ENCODE measurements around the gene GNG7.
"Not testable (repeated sequence)": the region's sequence is repeated elsewhere in the genome, so short reads cannot be mapped to it uniquely, and the experiment has no call there.

GNG7 gene

GRCh38 chr19:2575734-2576481 is 126.6 kb downstream of the GNG7 start:
- DNase-seq (ENCODE audit: low read depth in 2 of 2) = no peak

GRCh38 chr19:2574971-2575630 is 127.4 kb downstream of the GNG7 start:
- DNase-seq (ENCODE audit: low read depth in 2 of 2) = no peak

GRCh38 chr19:2574478-2574931 is 128.0 kb downstream of the GNG7 start:
- DNase-seq (ENCODE audit: low read depth in 2 of 2) = no peak

- DNase-seq (ENCODE audit: low read depth in 2 of 2) = no peak
These were observed 128.6 kb downstream of the GNG7 start for GRCh38 chr19:2573916-2574315.

- DNase-seq (ENCODE audit: low read depth in 2 of 2) = not testable (repeated sequence)
These were observed 130.3 kb downstream of the GNG7 start for GRCh38 chr19:2572152-2572551.

GRCh38 chr19:2569596-2570465 is 132.7 kb downstream of the GNG7 start:
- DNase-seq (ENCODE audit: low read depth in 2 of 2) = no peak

GRCh38 chr19:2567996-2568395 is 134.5 kb downstream of the GNG7 start:
- DNase-seq (ENCODE audit: low read depth in 2 of 2) = no peak

GRCh38 chr19:2567580-2567979 is 134.9 kb downstream of the GNG7 start:
- no peak for DNase-seq (ENCODE audit: low read depth in 2 of 2)

GRCh38 chr19:2563546-2563945 is 138.9 kb downstream of the GNG7 start:
- not testable (repeated sequence) for DNase-seq (ENCODE audit: low read depth in 2 of 2)

GRCh38 chr19:2561895-2562294 is 140.6 kb downstream of the GNG7 start:
- DNase-seq (ENCODE audit: low read depth in 2 of 2) = peak; percentile 33 to 58

GRCh38 chr19:2561221-2561620 is 141.3 kb downstream of the GNG7 start:
- DNase-seq (ENCODE audit: low read depth in 2 of 2) = no peak

GRCh38 chr19:2560369-2560768 is 142.1 kb downstream of the GNG7 start:
- no peak for DNase-seq (ENCODE audit: low read depth in 2 of 2)

GRCh38 chr19:2558543-2558942 is 144.0 kb downstream of the GNG7 start:
- DNase-seq (ENCODE audit: low read depth in 2 of 2) = no peak

- DNase-seq (ENCODE audit: low read depth in 2 of 2) = not testable (repeated sequence)
These were observed 144.4 kb downstream of the GNG7 start for GRCh38 chr19:2558131-2558530.

GRCh38 chr19:2557093-2557440 is 145.4 kb downstream of the GNG7 start:
- DNase-seq (ENCODE audit: low read depth in 2 of 2) = no peak

- DNase-seq (ENCODE audit: low read depth in 2 of 2) = no peak
These were observed 146.0 kb downstream of the GNG7 start for GRCh38 chr19:2556221-2557092.

- DNase-seq (ENCODE audit: low read depth in 2 of 2) = no peak
These were observed 146.9 kb downstream of the GNG7 start for GRCh38 chr19:2555422-2556220.

- DNase-seq (ENCODE audit: low read depth in 2 of 2) = no peak
These were observed 147.6 kb downstream of the GNG7 start for GRCh38 chr19:2554856-2555255.

- no peak for DNase-seq (ENCODE audit: low read depth in 2 of 2)
These were observed 149.0 kb downstream of the GNG7 start for GRCh38 chr19:2553510-2553909.

GRCh38 chr19:2552859-2553258 is 149.6 kb downstream of the GNG7 start:
- DNase-seq (ENCODE audit: low read depth in 2 of 2) = peak in 1 of 2 donors; percentile 21

GRCh38 chr19:2551864-2552185 is 150.7 kb downstream of the GNG7 start:
- no peak for DNase-seq (ENCODE audit: low read depth in 2 of 2)
